Body of pancreas (tissue), 4 donors: ENCODE measurements around the gene DUS1L.

ENCODE experiments used
- POLR2A ChIP-seq, 3 donors: fragments of 450-650 bp; IDR thresholded peaks; one replicate each; pipeline ENCODE4 v1.6.1; 2016; ENCODE audit warnings: antibody characterized with exemption in 3 of 3, mild to moderate bottlenecking in 2 of 3
- TF ChIP-seq, protein P1 (sequence below), 7 experiments: fragments of 450-650 bp in 4 of 7; fragments of 200-600 bp in 3 of 7; sonication (generic) in 3 of 7; IDR thresholded peaks; one replicate each; pipeline ENCODE4 v1.5.1; 2016 to 2019; ENCODE audit warnings: antibody characterized with exemption in 7 of 7

DNA sequence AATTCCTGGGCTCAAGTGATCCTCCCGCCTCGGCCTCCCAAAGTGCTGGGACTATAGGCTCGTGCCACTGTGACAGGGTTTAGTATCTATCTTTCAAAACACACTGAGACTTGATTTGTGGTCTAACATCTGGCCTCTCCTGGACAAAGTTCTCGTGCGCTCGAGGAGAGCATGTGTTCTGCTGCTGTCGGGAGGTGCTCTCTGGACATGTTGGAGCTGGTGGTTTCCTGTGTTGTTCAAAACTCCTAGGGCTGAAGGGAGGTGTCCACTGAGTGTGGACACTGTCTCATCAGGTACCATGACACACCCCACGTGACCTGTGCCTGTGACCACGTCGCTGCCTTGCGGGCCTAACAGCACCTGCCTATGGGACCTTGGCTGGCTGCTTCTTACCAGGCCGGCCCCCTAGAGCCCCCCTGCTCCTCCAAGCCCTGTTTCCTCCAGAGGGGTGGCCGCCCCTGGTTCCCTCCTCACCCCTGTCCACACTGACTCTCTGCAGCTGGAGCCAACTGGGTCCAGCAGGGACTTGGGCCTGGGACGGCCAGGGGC, 19.6 kb downstream of the DUS1L start:
- TF ChIP-seq, protein P1, sequence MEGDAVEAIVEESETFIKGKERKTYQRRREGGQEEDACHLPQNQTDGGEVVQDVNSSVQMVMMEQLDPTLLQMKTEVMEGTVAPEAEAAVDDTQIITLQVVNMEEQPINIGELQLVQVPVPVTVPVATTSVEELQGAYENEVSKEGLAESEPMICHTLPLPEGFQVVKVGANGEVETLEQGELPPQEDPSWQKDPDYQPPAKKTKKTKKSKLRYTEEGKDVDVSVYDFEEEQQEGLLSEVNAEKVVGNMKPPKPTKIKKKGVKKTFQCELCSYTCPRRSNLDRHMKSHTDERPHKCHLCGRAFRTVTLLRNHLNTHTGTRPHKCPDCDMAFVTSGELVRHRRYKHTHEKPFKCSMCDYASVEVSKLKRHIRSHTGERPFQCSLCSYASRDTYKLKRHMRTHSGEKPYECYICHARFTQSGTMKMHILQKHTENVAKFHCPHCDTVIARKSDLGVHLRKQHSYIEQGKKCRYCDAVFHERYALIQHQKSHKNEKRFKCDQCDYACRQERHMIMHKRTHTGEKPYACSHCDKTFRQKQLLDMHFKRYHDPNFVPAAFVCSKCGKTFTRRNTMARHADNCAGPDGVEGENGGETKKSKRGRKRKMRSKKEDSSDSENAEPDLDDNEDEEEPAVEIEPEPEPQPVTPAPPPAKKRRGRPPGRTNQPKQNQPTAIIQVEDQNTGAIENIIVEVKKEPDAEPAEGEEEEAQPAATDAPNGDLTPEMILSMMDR (IDR thresholded peaks at IDR 0.05) = no peak
- no peak for TF ChIP-seq POLR2A (IDR thresholded peaks at IDR 0.05)
